Uterus (tissue), 2 donors: Measurements from ENCODE around the gene LRRC28.

Experiments used
- POLR2A ChIP-seq, 2 donors: fragments of 450-650 bp; IDR thresholded peaks; one replicate each; pipeline ENCODE4 v1.6.1; 2016; ENCODE audit warnings: antibody characterized with exemption in 2 of 2, mild to moderate bottlenecking in 1 of 2, moderate library complexity in 1 of 2
- TF ChIP-seq, protein P1 (sequence below), 4 experiments: fragments of 200-600 bp in 2 of 4; fragments of 450-650 bp in 2 of 4; sonication (generic) in 2 of 4; IDR thresholded peaks; one replicate each; pipeline ENCODE4 v1.5.1; 2016 to 2019; ENCODE audit warnings: antibody characterized with exemption in 4 of 4, mild to moderate bottlenecking in 2 of 4, moderate library complexity in 1 of 4

DNA sequence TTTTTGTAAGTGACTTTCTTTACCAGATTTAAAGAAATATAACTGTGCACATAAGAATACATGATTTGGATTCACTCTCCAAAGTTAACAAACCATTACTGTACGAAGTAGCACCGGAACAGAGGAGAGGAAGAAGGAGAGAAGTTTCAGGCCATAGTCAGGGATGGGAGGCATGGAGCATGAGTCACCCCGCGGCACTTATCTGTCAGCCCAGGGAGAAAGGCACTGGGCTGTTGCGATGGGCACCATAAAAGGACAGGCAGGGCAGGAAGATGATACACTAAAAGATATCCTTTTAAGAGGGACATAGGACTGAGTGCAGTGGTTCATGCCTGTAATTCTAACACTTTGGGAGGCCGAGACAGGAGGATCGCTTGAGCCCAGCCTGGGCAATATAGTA is 38.9 kb upstream of the LRRC28 start:
- TF ChIP-seq, protein P1, sequence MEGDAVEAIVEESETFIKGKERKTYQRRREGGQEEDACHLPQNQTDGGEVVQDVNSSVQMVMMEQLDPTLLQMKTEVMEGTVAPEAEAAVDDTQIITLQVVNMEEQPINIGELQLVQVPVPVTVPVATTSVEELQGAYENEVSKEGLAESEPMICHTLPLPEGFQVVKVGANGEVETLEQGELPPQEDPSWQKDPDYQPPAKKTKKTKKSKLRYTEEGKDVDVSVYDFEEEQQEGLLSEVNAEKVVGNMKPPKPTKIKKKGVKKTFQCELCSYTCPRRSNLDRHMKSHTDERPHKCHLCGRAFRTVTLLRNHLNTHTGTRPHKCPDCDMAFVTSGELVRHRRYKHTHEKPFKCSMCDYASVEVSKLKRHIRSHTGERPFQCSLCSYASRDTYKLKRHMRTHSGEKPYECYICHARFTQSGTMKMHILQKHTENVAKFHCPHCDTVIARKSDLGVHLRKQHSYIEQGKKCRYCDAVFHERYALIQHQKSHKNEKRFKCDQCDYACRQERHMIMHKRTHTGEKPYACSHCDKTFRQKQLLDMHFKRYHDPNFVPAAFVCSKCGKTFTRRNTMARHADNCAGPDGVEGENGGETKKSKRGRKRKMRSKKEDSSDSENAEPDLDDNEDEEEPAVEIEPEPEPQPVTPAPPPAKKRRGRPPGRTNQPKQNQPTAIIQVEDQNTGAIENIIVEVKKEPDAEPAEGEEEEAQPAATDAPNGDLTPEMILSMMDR (IDR thresholded peaks at IDR 0.05): no peak
- no peak for TF ChIP-seq POLR2A (IDR thresholded peaks at IDR 0.05)
